ENCODE measurements around the gene MIOX. TPM values are rescaled to one million over a fixed set of nuclear protein-coding genes. Genes with fewer than 3 reads are reported as not detected.

The MIOX gene
- total and polyA plus RNA-seq, 2 donors (not counting 3 experiments of a cell fraction or from before 2014, with no cell fraction given) = not detected

DNA sequence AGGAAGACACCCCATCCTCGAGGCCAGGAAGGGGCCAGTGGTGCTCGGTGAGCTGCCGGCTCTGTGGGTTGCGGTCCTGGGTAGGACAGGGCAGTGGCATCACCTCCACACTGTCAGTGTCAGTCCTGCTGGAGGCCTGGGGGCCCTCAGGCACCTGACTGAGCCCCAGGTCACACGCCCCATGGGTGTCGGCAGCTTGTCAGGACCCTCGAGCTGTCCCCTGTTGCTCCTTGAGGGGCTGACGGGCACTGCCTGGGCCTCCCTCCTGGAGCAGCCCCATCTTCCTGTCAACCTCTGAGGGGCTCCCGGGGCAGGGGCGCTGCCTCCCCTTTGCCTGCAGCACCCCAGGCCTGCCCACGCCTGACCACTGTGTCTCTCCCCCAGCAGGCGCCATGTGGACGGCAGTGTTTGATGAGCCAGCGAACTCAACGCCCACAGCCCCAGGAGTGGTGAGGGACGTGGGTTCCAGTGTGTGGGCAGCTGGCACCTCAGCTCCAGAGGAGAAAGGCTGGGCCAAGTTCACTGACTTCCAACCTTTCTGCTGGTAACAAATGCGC, 47.3 kb upstream of the MIOX start:
- H3K27me3 ChIP-seq (ENCODE audit: control insufficient read depth in 2 of 2, insufficient read depth in 2 of 2, low read length in 2 of 2) = no peaks in the 10 kb centered on the region
- no peaks in the 10 kb centered on the region for H4K20me1 ChIP-seq (replicated peaks; ENCODE audit: control insufficient read depth, extremely low read depth, insufficient read depth, low read length)
- H3K27ac ChIP-seq (ENCODE audit: insufficient read depth, low read depth, low read length) = no peak overlapping the region
- no peaks in the 10 kb centered on the region for H3K9me3 ChIP-seq (replicated peaks; ENCODE audit: control insufficient read depth, insufficient read depth, low read length)
- DNase-seq (ENCODE audit: low read depth, low spot score) (no peak), FAIRE-seq (no peak)
- H2AFZ ChIP-seq (ENCODE audit: low read depth, low read length) = no peak overlapping the region
- H3K9ac ChIP-seq (replicated peaks; ENCODE audit: extremely low read depth, insufficient read depth, low read length) = no peak overlapping the region
- no TSS peak for BruUV-seq (replicated peaks)
- TF ChIP-seq FOS (IDR thresholded peaks at IDR 0.05; ENCODE audit: borderline replicate concordance, insufficient read depth, low read length) (no peak), EZH2 (IDR thresholded peaks at IDR 0.05; ENCODE audit: borderline replicate concordance, low read depth, low read length, severe bottlenecking) (no peak), POLR2A (IDR thresholded peaks at IDR 0.05; ENCODE audit: low read depth, low read length) (no peak), GATA2 (IDR thresholded peaks at IDR 0.05; ENCODE audit: insufficient read depth, insufficient read length, low read depth, low read length) (no peak), POLR2AphosphoS5 (IDR thresholded peaks at IDR 0.05; ENCODE audit: insufficient read depth, low read depth, low read length) (no peak)
- TF ChIP-seq, protein P1, sequence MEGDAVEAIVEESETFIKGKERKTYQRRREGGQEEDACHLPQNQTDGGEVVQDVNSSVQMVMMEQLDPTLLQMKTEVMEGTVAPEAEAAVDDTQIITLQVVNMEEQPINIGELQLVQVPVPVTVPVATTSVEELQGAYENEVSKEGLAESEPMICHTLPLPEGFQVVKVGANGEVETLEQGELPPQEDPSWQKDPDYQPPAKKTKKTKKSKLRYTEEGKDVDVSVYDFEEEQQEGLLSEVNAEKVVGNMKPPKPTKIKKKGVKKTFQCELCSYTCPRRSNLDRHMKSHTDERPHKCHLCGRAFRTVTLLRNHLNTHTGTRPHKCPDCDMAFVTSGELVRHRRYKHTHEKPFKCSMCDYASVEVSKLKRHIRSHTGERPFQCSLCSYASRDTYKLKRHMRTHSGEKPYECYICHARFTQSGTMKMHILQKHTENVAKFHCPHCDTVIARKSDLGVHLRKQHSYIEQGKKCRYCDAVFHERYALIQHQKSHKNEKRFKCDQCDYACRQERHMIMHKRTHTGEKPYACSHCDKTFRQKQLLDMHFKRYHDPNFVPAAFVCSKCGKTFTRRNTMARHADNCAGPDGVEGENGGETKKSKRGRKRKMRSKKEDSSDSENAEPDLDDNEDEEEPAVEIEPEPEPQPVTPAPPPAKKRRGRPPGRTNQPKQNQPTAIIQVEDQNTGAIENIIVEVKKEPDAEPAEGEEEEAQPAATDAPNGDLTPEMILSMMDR (IDR thresholded peaks at IDR 0.05; ENCODE audit: extremely low read depth in 1 of 2, insufficient read depth in 1 of 2, low read depth in 1 of 2, low read length in 2 of 2) = no peak
- H3K4me2 ChIP-seq (ENCODE audit: insufficient read depth, low read length) = no peak overlapping the region
- peaks cover 0 to 44% of the 10 kb centered on the region in 2 experiments for H3K36me3 ChIP-seq (ENCODE audit: control insufficient read depth in 2 of 2, extremely low read depth in 1 of 2, insufficient read depth in 2 of 2, low read length in 2 of 2)
- H3K9me1 ChIP-seq (replicated peaks; ENCODE audit: control insufficient read depth, extremely low read depth, insufficient read depth, low read length) = no peaks in the 10 kb centered on the region
- H3K79me2 ChIP-seq (ENCODE audit: control insufficient read depth, insufficient read depth, low read length) = no peaks in the 10 kb centered on the region
- ChIA-PET CTCF (interaction anchor here (1.1 kb wide), 1 partner anchor 13 kb away, joined by 3 read pairs; no protein-coding TSS in a partner anchor), POLR2A (no interaction called here)
- H3K4me3 ChIP-seq (replicated peaks in 1 of 3; ENCODE audit: insufficient read depth in 1 of 3, low read depth in 1 of 3, low read length in 3 of 3) = no peak overlapping the region
- no peaks in the 10 kb centered on the region for H3K4me1 ChIP-seq (ENCODE audit: control insufficient read depth, extremely low read depth, insufficient read depth, low read length)
- intact Hi-C loops (cut with micrococcal nuclease) (no loop called here), dilution Hi-C loops (cut with MboI; ENCODE audit: extremely low pct_ligation_motif_present, low sequenced_read_pairs) (no loop called here)
